HG02938 (cell line): ENCODE measurements around the gene BTBD7.

Source experiments
- ATAC-seq: cut with Tn5 transposase; IDR thresholded peaks from one replicate; pipeline ENCODE4 v1.9.1; 2021; ENCODE audit warnings: mild to moderate bottlenecking, moderate library complexity; ENCODE audit not compliant: unreplicated experiment

BTBD7 gene

DNA sequence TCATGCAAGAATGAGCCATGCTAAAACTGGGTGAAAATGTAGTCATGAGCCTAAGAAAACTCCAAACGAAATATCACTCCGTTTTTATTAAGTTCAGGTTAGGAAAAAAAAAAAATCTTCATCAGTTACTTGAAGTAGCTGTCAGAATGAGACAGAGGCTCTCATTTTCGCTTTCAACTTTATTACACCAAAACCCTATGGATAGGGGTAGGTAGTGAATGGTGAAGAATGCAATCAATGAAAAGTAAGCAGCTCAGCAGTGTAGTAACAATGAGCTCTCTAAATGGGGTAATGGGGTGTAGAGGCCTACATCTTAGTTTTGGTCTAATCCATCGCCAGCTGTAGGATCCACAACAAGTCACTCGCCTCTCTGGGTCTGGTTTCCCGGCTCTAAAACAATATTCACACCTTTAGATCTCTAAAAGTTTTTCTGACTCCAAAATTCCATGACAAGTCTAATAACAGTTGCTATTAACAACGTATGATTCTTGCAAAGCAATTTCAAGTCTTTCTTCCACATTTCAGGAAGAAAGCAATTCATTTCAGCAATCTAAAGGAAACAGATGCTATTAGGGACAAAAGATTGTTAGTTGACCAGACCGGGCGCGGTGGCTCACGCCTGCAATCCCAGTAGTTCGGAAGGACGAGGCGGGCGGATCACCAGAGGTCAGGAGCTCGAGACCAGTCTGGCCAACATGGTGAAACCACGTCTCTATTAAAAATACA is 1.7 kb downstream of the BTBD7 start:
- no peak for ATAC-seq

DNA sequence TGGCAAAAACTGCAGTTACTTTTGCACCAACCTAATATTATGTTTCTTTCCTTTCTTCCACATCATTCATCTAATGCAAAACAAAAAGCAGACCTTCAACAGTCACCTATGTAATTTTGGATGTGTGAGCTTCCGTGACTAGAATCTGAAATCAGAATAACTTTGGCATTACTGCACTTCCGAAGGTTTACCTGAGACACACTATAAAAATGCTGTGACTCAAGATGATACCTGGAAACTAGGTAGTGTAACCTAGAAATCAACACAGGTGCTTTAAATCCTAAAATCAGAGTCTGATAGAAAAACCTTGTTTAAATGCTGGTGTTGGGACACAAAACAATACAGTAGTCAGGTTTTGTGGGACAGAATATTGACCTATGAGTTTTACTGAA is 2.2 kb downstream of the BTBD7 start:
- ATAC-seq, result no peak

DNA sequence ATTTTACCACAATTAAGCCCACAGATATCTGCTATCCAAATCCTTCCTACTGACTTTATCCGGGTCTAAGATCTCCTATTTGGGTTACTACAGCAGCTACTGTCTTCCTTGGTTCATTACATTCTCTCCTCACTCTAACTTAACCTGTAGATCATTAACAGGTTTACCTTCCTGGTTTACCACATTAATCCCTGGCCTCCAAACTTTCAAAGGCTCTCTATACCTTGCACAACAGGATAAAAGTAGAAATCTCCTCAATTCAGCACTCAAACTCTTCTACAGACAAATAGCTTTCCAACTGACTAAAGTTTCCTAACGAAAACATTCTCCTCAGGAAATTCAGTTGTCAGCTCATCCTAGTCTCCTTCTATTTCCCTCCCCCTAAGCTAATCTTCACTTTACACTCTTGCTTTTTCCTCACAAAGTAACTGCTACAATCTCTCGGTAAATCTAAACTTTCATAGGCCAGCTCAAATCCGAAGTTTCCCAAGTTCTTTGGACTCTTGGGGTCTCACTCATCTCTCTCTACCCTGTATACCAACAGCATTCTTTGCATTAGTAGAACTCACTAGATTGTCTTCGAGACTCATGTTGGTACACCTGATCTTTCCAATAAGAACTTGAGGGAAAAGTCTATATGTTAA is 2.7 kb downstream of the BTBD7 start:
- no peak for ATAC-seq

DNA sequence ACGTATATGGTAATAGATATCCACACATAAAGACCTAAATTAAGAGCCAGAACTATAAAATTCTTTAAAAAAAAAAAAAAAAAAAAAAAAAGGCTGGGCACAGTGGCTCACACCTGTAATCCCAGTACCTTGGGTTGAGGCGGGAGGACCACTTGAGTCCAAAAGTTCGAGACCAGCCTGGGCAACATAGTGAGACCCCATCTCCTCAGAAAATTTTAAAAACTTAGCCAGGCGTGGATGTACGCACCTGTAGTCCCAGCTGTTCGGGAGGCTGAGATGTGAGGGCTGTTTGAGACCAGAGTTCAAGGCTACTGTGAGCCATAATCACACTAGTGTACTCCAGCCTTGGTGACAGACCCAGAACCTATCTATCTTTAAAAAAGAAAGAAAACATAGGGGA is 4.3 kb downstream of the BTBD7 start:
- ATAC-seq, result no peak

DNA sequence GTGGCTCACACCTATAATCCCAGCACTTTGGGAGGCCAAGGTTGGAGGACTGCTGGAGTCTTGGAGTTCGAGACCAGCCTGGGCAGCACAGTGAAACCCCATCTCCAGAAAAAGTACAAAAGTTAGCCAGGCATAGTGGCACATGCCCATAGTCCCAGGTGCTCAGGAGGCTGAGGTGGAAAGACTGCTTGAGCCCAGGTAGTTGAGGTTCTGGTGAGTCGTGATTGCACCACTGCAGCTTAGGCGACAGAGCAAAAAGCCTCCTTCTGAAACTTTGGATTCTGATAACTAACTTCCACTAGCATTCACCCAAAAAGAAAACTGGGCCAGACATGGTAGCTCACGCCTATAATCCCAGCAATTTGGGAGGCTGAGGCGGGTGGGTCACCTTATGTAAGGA is 6.6 kb downstream of the BTBD7 start:
- ATAC-seq, result no peak

DNA sequence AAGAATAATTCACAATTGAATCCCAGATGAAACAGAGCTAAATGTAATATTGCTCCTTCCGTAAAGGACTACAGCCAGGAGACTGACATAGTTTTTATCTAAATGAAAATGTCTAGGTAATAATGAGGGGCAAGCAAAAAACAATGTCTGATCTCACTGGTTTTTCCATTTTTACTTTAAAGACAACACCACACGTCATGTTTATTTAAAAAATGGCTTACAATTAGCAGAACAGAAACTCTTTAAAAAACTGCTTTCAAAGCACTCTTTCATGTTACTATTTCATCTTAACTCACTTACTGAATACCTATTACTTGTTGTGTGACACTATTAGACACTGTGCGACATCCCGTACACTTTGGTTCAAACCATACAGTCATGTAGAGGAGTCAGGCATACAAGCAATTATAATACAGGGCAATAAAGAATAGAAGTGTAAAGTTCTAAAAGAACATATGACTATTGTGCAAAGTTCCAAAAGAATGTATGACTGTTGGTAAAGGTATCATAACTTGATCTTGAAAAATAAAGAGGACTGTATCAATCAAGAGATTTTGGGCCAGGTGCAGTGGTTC is 9.1 kb downstream of the BTBD7 start:
- no peak for ATAC-seq

DNA sequence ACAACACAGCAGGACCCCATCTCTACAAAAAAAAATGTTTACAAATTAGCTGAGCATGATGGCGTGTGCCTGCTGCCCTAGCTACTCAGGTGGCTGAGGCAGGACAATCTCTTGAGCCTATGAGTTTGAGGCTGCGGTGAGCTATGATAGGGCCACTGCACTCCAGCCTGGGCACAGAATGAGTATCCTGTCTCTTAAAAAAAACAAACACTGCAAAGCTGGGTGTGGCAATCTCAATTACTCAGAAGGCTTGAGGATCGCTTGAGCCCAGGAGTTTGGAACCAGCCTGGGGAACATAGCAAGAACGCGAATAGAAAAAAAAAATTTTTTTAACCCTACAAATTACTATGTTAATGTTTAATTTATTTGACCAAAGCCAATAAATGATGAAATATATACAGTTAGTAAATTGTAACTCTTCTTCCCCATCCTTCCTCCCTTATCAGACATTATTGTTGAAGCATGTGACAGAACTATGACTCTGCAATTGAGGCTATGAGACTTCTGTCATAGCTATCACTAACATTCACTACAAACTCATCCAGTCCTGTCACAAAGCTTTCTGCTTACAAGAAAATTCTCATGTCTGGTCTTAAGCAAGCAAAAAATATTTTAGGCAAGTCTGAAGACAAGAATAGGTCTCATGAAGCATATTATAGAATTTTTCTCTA is 9.8 kb downstream of the BTBD7 start:
- no peak for ATAC-seq

DNA sequence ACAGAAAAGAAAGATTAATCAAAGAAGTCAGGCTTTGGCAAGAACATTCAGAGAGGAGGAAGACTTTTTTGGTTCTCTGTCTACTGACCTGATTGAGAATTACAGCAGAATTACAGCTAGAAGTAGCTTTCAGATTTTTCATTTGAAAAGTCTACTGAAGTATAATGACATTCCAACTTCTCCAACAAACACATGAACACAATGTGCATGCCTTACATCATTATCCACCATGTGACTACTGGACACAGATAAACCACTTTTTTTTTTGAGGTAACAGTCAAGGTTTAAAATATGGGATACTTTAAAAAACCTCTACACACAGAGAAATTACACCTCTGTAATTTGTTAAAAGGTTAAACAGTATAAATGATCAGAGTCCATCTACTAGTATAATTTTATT is 12.3 kb downstream of the BTBD7 start:
- no peak for ATAC-seq

DNA sequence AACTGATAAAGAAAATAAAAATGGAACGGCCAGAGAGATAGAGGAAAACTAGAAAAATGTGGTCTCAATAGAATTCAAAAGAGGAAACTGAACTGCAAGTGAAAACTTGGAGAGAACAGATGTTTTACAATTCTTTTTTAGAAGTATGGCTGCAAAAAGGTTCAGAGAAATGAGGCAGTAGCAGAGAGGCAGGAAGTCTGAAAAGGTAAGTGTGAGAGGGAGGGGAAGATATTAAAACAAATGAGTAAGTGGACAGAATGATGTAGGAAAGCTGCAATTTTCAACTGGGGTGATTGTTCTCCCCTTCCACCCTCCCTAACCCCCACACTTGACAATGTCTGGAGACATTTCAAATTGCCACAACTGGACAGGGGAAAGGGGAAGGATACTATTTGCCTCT is 12.9 kb downstream of the BTBD7 start:
- peak; percentile 55 for ATAC-seq

DNA sequence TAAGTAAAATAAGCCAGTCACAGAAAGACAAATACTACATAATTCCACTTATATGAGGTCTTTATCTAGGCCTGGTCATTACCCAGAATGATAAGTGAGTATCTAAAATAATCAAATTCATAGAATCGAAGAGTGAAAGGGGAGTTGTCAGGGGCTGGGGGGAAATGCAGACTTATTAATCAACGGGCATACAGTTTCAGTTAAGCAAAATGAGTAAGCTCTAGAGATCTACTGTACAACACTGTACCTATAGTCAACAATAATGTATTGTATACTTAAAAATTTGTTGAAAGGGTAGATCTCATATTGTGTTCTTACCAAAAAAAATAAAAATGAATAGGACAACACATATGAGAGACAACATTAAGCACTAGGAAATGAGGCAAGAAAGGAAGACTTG is 13.3 kb downstream of the BTBD7 start:
- ATAC-seq, result peak; percentile 28

DNA sequence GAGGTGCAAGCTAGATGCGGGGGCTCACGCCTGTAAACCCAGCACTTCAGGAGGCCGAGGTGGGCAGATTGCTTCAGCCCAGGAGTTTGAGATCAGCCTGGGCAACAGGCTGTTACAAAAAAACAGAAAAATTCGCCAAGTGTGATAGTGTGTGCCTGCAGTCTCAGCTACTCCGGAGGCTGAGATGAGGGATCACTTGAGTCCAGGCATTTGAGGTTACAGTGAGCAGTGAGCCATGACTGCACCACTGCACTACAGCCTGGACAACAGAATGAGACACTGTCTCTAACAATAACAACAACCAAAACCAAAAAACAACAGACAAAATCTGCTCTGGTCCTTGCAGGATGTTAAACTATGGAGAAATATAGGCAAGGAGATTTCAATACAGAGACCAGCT is 13.9 kb downstream of the BTBD7 start:
- ATAC-seq, result no peak

DNA sequence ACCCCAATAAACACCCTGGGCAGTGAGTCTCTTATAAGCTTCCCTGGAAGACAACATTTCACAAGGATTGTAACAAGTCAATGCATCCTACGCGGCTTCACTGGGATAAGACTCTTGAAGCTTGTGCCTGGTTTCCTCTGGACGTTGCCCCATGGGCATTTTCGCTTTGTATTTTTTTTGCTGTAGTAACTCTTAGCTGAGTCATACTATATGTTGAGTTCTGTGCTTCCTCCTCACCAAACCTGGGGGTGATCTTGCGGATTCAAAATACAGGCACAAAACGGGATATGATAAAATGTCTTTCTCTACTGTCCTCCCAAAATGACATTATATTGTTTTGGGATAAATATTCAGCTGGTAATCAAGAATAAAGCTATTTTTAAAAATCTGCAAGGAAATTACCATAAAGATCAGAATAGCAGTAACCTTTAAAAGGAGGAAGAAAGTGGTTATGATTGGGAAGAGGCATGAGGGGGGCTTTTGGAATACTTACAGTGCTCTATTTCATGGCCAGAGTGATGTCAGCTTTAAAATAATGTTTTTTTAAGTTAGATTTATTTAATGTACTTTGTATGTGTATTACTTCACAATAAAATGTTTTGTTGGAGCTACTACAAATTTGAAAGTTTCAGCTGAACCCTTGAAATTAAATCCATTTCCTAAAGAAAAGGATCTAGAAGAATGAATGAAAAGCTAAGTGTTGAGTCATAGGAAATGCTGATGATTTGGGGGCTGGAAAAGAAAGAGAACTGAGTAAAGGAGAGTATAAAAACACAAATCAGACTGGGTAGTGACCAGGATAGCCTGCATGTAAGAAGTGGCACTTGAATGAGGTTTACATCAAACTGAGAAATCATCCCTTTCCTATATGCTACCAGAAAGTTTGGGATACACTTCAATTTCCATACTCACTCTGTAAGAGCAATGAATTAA is 14.7 kb downstream of the BTBD7 start:
- no peak for ATAC-seq

DNA sequence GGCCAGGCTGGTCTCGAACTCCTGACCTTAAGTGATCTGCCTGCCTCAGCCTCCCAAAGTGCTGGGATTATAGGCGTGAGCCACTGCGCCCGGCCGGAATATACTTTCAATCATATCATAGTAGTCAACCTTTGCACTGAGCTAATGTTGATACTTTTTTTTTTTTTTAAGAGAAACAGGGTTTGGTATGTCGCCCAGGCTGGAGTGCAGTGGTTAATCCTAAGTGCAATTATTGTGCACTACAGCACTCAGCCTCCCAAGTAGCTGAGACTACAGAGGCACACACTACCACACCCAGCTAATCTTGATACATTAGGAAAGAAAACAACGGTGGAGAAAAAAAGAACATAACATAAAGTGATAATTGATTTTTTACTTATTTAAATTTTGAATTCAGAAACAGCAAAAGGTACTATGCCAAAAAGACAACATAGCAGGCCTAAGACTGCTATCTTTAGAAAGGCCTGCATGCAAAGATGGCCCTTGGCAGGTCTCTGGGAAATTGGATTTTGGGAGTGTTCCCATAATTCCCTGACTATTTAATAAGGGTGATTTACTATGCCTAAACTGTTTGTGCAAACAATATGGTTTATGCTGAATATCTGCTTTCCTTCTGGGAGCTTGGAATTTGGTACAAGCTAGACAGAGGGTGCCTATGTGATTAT is 15.5 kb downstream of the BTBD7 start:
- ATAC-seq, result no peak

DNA sequence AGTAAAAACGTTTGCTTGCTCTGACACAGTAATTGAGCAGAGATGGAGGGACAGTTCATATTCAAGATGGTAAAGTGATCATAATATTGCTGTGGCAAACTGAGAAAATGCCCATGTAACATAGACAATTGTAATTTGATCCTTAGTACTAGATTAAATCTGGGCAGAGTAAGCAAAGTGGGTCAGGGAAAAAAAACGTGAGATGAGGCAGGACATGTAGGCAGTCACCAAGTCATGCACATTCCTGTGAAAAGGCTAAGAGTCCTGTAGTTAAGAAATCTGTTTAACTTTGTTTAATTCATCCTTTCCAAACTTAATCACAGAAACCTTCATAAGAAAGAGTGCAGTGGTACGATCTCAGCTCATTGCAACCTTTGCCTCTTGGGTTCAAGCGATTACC is 16.1 kb downstream of the BTBD7 start:
- no peak for ATAC-seq

DNA sequence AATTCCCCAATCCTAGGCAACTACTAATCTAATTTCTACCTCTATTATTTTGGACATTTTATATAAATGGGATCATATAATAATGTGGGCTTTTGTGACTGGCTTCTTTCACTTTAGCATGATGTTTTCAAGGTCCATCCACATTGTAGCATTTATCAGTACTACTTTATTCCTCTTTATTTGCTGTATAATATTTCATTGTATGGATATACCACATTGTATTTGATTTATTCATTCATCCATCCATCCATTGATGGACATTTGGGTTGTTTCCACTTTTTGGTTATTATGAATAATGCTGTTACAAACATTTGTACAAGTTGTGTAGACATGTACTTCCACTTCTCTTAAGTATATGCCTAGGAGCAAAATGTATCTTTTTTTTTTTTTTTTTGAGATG is 17.3 kb downstream of the BTBD7 start:
- no peak for ATAC-seq

DNA sequence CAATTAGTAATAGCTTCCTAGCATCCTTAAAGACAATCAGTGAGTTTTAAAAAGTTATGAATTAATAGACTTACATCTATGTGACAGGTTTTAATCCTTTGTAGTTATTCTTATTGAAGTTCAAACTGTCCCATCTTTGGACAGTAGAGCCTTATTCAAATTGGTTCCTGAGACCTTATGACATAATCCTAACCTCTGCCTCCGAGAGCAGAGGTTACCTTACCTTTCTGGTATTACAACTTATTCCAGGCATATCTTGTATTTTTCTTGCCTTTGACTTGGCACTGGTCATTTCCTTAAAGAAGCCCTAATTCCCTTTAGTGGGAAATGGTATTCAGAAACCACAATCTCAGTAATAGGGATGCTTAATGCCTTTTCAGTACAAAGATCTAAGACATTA is 21.8 kb downstream of the BTBD7 start:
- ATAC-seq, result no peak

DNA sequence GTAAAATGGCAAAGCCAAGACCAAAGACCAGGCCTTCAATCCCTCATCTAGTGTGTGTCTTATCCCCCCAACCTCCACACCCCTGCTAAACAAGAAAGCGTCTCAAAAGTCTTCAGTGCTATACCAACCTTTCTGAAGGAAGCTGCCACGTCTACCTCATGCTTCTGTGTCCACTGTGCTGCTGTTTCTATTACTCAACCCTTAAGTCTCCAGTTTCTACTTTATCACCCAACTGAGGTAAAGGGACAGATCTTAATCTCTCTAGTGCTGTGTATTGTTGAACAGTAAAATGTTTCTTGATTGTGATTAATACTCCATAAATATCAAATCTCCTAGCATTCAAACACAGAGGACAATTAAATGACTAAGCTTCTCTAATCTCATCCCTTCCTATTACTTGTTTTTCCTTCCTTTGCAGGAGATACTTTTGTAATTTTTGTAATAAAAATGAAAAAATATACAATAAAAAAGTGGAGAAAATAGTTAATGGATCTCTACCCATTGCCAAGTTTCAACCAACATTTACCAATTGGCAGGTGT is 23.3 kb downstream of the BTBD7 start:
- no peak for ATAC-seq

DNA sequence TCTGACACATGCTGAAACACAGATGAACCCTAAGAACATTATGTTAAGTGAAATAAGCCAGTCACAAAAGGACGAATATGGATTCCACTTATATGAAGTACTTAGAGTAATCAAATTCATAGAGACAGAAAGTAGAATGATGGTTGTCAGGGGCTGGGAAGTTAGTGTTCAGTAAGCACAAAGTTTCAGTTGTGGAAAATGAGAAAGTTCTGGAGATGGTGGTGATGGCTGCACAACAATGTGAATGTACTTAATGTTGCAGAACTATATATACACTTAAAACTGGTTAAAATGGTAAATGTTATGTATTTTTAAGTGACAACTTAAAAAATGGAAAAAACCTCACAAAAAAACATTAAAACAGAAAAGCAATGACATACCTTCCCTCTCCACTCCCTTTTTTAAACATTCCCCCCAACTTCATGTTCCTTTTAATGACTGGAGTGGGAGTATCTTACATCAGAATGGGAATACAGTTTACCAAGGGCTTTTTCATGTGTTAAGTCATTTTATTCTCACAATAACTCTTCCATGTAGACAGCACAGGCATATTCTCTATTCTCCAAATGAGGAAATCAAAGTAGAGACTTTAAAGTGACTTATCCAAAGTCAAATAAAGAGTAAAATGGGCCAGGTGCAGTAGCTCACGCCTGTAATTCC is 24.0 kb downstream of the BTBD7 start:
- ATAC-seq, result no peak

DNA sequence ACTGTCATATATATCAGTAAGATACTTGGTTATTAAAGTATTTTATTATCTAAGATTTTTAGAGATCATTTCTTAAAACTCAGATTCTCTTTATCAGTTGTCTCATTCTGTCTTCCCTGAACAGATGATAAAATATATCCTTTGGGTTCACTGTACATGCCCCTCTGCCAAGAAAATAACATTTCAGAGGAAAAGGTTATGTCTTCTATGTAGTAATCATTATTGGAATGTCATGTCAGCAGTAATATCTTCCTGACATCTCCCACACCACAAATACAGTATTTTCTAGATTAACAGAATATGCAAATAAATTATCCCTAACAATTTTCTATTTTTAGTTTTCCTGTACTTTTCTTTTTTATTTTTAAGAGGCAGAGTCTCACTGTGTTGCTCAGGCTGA is 26.0 kb downstream of the BTBD7 start:
- ATAC-seq, result no peak
